GM12878 (cell line): Measurements from ENCODE around the gene EVX1. TPM values are rescaled to one million over a fixed set of nuclear protein-coding genes. Genes with fewer than 3 reads are reported as not detected.

Source experiments
- ATAC-seq: fragments of 200-7000 bp; cut with Tn5 transposase; 3 replicates; pipeline ENCODE4 v1.9.1; 2020; ENCODE audit warnings: mild to moderate bottlenecking, moderate library complexity
- BruUV-seq: library from RNA; stranded (reverse); fragments of 400-500 nt; replicated peaks from 2 replicates; lab custom pipeline; 2021; lab: Mats Ljungman, UMichigan
- CTCF ChIA-PET: fragments of 300-600 bp; sonication (Branson Sonifier 250); formaldehyde crosslinking; extraction: SDS; loops from one replicate; lab custom pipeline; 2021; ENCODE audit warnings: inconsistent platforms; lab: Yijun Ruan, JAX
- POLR2A ChIA-PET: fragments of 350-600 bp; formaldehyde crosslinking; extraction: SDS; loops from one replicate; lab custom pipeline; 2021; ENCODE audit warnings: inconsistent platforms; lab: Charles Lee
- RAD21 ChIA-PET: fragments of 300-600 bp; sonication (Branson Sonifier 250); formaldehyde crosslinking; loops from one replicate; lab custom pipeline; 2023; ENCODE audit warnings: antibody characterized with exemption; ENCODE audit not compliant: unreplicated experiment; lab: Charles Lee
- SMC1A ChIA-PET: fragments of 300-600 bp; sonication (Branson Sonifier 250); formaldehyde crosslinking; loops from one replicate; lab custom pipeline; 2023; ENCODE audit not compliant: unreplicated experiment, uncharacterized antibody; lab: Charles Lee
- DNase-seq: peaks from one replicate; pipeline ENCODE4 v3.0.0-alpha.2; 2011; ENCODE audit warnings: low read depth, low spot score
- FAIRE-seq: peaks from 3 replicates; lab custom pipeline; 2011; peaks lifted over from hg19 to GRCh38; lab: Jason Lieb, UNC
- H2AFZ ChIP-seq: 2 replicates; pipeline ENCODE4 v1.6.0; 2011; ENCODE audit warnings: low read depth, low read length, control low read depth; ENCODE audit not compliant: control insufficient read depth
- H3K27ac ChIP-seq: 2 replicates; pipeline ENCODE4 v1.5.1; 2011; ENCODE audit warnings: control low read depth; ENCODE audit not compliant: control insufficient read depth, insufficient read depth
- H3K27me3 ChIP-seq, 2 experiments: replicated peaks in 1 of 2; 2 replicates each; pipeline versions ENCODE4 v1.6.0 to v1.6.1; 2011; ENCODE audit warnings: low read length in 1 of 2; ENCODE audit not compliant: control insufficient read depth in 2 of 2, insufficient read depth in 2 of 2
- H3K36me3 ChIP-seq, 2 experiments: 2 replicates each; pipeline ENCODE4 v1.5.1; 2011; ENCODE audit warnings: low read length in 1 of 2; ENCODE audit not compliant: control insufficient read depth in 2 of 2, insufficient read depth in 2 of 2
- H3K4me1 ChIP-seq: 2 replicates; pipeline ENCODE4 v1.6.1; 2011; ENCODE audit warnings: mild to moderate bottlenecking, low read length, moderate library complexity, mixed read lengths; ENCODE audit not compliant: control insufficient read depth, insufficient read depth
- H3K4me2 ChIP-seq: 2 replicates; pipeline ENCODE4 v1.6.0; 2011; ENCODE audit warnings: control low read depth; ENCODE audit not compliant: control insufficient read depth, insufficient read depth
- H3K4me3 ChIP-seq: fragments of 200-600 bp; sonication (generic); 2 replicates; pipeline ENCODE4 v1.5.1; 2016
- H3K79me2 ChIP-seq: 2 replicates; pipeline ENCODE4 v1.6.0; 2011; ENCODE audit warnings: low read length; ENCODE audit not compliant: control insufficient read depth, insufficient read depth
- H3K9ac ChIP-seq: 2 replicates; pipeline ENCODE4 v1.8.0; 2011; ENCODE audit warnings: low read length, control low read depth, mixed read lengths; ENCODE audit not compliant: control insufficient read depth, insufficient read depth
- H3K9me3 ChIP-seq: replicated peaks from 3 replicates; pipeline ENCODE4 v1.5.1; 2011; ENCODE audit warnings: mild to moderate bottlenecking, low read length; ENCODE audit not compliant: control insufficient read depth, insufficient read depth
- H4K20me1 ChIP-seq: 2 replicates; pipeline ENCODE4 v1.6.0; 2011; ENCODE audit not compliant: control insufficient read depth, insufficient read depth
- BCL11A ChIP-seq: IDR thresholded peaks from 2 replicates; pipeline ENCODE4 v1.6.1; 2011; ENCODE audit warnings: low read depth, low read length
- CBFB ChIP-seq: IDR thresholded peaks from 2 replicates; pipeline ENCODE4 v1.6.1; 2016; ENCODE audit warnings: antibody characterized with exemption, low read depth
- CREB1 ChIP-seq: IDR thresholded peaks from 2 replicates; pipeline ENCODE4 v1.6.1; 2012; ENCODE audit warnings: low read depth, mild to moderate bottlenecking, inconsistent platforms
- IKZF1 ChIP-seq: fragments of 450-650 bp; conservative IDR thresholded peaks from 2 replicates; pipeline ENCODE4 v1.6.1; 2017; ENCODE audit warnings: antibody characterized with exemption, mild to moderate bottlenecking
- JUNB ChIP-seq: IDR thresholded peaks from 2 replicates; pipeline ENCODE4 v1.6.1; 2016; ENCODE audit warnings: antibody characterized with exemption, mild to moderate bottlenecking
- NFYB ChIP-seq: IDR thresholded peaks from 2 replicates; pipeline ENCODE4 v1.6.1; 2011; ENCODE audit warnings: low read depth, mild to moderate bottlenecking, low read length, improper control_type of control experiment, moderate library complexity; ENCODE audit not compliant: insufficient read depth
- PAX5 ChIP-seq: IDR thresholded peaks from 2 replicates; pipeline ENCODE4 v1.6.1; 2011; ENCODE audit warnings: low read depth, low read length, borderline replicate concordance
- PML ChIP-seq: IDR thresholded peaks from 2 replicates; pipeline ENCODE4 v1.6.1; 2012; ENCODE audit warnings: low read length, inconsistent platforms
- POLR2AphosphoS2 ChIP-seq: IDR thresholded peaks from 2 replicates; pipeline ENCODE4 v1.6.1; 2011; ENCODE audit warnings: low read depth, mild to moderate bottlenecking, low read length, improper control_type of control experiment, moderate library complexity
- RAD21 ChIP-seq: IDR thresholded peaks from 2 replicates; pipeline ENCODE4 v1.6.1; 2011; ENCODE audit warnings: mild to moderate bottlenecking, low read depth, low read length, moderate library complexity; ENCODE audit not compliant: insufficient read depth
- STAT1 ChIP-seq: fragments of 450-650 bp; conservative IDR thresholded peaks from 2 replicates; pipeline ENCODE4 v1.6.1; 2014; ENCODE audit warnings: antibody characterized with exemption, mild to moderate bottlenecking
- TCF3 ChIP-seq: IDR thresholded peaks from 2 replicates; pipeline ENCODE4 v1.6.1; 2012; ENCODE audit warnings: low read depth, mild to moderate bottlenecking, low read length, borderline replicate concordance; ENCODE audit not compliant: insufficient read depth
- YY1 ChIP-seq: IDR thresholded peaks from 2 replicates; pipeline ENCODE4 v1.6.1; 2011; ENCODE audit warnings: low read depth, mild to moderate bottlenecking, low read length
- WGBS: methylation state at CpG from one replicate; pipeline ENCODE4 v1.1.6; 2016; ENCODE audit warnings: low lambda C conversion rate; ENCODE audit not compliant: insufficient replicate concordance, insufficient coverage; ENCODE audit errors: missing lambda C conversion rate; 5-methylcytosine and 5-hydroxymethylcytosine counted together
- in situ Hi-C: fragments of 300-500 bp; cut with MboI; formaldehyde crosslinking; loops from 9 replicates; pipeline ENCODE4 v1.14.3; 2018; ENCODE audit warnings: mixed read lengths
- intact Hi-C: fragments of 100-400 bp; cut with micrococcal nuclease; formaldehyde crosslinking; loops from one replicate; pipeline ENCODE4 v1.14.2; 2022; ENCODE audit not compliant: unreplicated experiment
- polyA plus RNA-seq, 11 experiments: library from polyadenylated mRNA; depleted of rRNA in 4 of 11; unstranded in 6 of 11; stranded (reverse) in 5 of 11; fragments of >200 nt; fragmentation: Nextera tagmentation in 4 of 11; fragmentation: Illumina TruSeq in 1 of 11; extraction: Ambion mirVana in 4 of 11; extraction: Trizol in 1 of 11; gene quantifications; 1 replicate in 1 of 11; 2 replicates in 10 of 11; pipeline versions ENCODE4 v1.2.1 to v1.2.3, GENCODE V29; 2011 to 2016; ENCODE audit warnings: inconsistent platforms in 2 of 11, missing spikeins in 2 of 11, low read depth in 1 of 11
- total RNA-seq, 4 experiments: library from RNA; depleted of rRNA in 3 of 4; stranded (reverse); fragments of >200 nt in 3 of 4; fragmentation: Illumina TruSeq in 1 of 4; extraction: Trizol in 1 of 4; gene quantifications; 2 replicates each; pipeline versions ENCODE4 v1.2.1 to v1.2.3, GENCODE V29; 2013 to 2021
- TF ChIP-seq, protein P1 (sequence below): fragments of 450-650 bp; formaldehyde crosslinking; IDR thresholded peaks from 2 replicates; pipeline ENCODE4 v1.4.0; 2022; ENCODE audit warnings: mild to moderate bottlenecking, moderate library complexity
- TF ChIP-seq, protein P2 (sequence below): IDR thresholded peaks from 2 replicates; pipeline ENCODE4 v1.6.1; 2012; ENCODE audit warnings: low read depth, low read length, improper control_type of control experiment
- TF ChIP-seq, protein P3 (sequence below): fragments of 450-650 bp; IDR thresholded peaks from 2 replicates; pipeline ENCODE4 v1.6.1; 2016; ENCODE audit warnings: mild to moderate bottlenecking

The EVX1 gene
- total and polyA plus RNA-seq, 10 of the 15 experiments (the other 5 are each of a cell fraction or from before 2014, with no cell fraction given), result not detected

DNA sequence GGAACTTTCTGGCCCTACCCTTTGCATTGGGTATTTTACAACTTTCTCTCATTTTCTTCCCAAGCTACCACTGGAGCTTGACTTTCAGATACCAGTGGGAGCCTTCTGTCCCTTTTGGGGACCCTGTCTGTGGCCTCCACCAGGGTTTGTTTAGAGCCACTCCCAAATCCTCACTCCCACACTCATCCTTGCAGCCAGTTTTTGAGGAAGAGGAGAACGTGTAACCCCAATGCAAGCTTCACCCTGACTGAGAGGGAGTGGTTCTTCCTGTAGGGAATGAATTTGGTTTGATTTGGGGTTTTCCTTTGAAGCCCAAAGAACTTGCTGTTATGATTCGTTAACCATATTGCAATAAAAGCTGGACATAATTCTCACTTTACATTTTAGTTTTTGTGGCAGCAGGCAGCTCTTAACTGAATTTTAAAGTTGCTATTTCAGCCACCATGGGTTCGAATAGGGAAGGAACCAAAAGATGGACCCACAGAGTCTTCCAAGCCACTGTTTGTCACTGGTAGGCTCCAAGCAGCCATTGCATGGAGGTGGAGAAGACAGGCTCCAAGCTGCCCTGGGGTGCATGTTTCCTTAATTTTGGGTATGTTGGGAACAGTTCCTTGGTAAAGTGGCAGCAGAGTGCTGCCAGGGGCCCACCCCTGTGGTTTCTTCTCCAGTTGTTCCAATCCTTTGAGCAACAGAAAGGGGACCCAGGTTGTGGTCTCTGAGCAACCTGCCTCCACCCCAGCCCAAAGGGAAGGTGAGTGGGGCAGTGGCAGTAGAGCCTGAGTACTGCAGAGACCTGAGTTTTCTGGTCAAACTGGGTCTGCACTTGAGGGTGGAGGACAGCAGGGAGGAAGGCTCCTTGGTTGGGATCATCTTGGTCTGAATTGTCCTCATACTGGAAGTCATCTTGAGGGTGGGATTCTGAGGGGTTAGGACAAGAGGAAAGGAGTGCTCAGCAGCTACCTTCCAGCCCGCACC is 5.1 kb downstream of the EVX1 start (continued):
- TF ChIP-seq, protein P1, sequence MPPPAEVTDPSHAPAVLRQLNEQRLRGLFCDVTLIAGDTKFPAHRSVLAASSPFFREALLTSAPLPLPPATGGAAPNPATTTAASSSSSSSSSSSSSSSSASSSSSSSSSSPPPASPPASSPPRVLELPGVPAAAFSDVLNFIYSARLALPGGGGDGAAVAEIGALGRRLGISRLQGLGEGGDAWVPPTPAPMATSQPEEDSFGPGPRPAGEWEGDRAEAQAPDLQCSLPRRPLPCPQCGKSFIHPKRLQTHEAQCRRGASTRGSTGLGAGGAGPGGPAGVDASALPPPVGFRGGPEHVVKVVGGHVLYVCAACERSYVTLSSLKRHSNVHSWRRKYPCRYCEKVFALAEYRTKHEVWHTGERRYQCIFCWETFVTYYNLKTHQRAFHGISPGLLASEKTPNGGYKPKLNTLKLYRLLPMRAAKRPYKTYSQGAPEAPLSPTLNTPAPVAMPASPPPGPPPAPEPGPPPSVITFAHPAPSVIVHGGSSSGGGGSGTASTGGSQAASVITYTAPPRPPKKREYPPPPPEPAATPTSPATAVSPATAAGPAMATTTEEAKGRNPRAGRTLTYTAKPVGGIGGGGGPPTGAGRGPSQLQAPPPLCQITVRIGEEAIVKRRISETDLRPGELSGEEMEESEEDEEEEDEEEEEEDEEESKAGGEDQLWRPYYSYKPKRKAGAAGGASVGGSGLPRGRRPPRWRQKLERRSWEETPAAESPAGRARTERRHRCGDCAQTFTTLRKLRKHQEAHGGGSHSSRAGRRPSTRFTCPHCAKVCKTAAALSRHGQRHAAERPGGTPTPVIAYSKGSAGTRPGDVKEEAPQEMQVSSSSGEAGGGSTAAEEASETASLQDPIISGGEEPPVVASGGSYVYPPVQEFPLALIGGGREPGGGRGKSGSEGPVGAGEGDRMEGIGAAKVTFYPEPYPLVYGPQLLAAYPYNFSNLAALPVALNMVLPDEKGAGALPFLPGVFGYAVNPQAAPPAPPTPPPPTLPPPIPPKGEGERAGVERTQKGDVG (CRISPR knock-in tag), result no peak
- TF ChIP-seq PAX5 (no peak), IKZF1 (no peak), TCF3 (no peak), CREB1 (no peak), JUNB (no peak)

DNA sequence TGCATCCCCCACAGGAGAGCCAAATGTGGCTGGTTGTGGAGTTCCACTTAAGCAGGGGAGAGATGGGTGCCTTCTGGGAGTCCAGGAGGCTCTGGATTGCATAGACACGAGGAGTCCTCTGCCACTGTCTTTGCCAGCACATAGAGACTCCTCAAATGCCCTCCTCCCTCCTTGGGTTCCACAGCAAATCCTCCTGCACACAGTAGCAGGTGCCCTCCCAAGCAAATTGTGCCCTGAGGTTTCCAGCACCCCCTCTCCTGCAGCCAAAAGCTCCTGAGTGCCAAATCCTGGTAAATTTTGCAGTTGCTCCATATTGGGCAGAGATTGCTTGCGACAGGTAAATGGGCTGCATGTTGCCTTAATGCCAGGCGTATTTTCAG is 5.8 kb downstream of the EVX1 start:
- in situ Hi-C loops, result no loop called here
- Histone ChIP-seq H3K9ac (no peak overlapping the region), H2AFZ (no peak overlapping the region), H3K9me3 (no peaks in the 10 kb centered on the region; the same call in 2 of the 3 replicates), H3K4me2 (no peak overlapping the region), H3K79me2 (no peaks in the 10 kb centered on the region), H3K27ac (no peak overlapping the region), H3K27me3 (peaks cover 27 to 28% of the 10 kb centered on the region in 2 experiments), H3K36me3 (no peaks in the 10 kb centered on the region), H3K4me3 (no peak overlapping the region), H4K20me1 (no peaks in the 10 kb centered on the region), H3K4me1 (no peaks in the 10 kb centered on the region)
- no TSS peak for BruUV-seq
- no peak for DNase-seq
- TF ChIP-seq STAT1 (no peak), IKZF1 (no peak), YY1 (no peak), CBFB (no peak), RAD21 (no peak), NFYB (no peak), PML (no peak), BCL11A (no peak), POLR2AphosphoS2 (no peak)
- TF ChIP-seq, protein P2, sequence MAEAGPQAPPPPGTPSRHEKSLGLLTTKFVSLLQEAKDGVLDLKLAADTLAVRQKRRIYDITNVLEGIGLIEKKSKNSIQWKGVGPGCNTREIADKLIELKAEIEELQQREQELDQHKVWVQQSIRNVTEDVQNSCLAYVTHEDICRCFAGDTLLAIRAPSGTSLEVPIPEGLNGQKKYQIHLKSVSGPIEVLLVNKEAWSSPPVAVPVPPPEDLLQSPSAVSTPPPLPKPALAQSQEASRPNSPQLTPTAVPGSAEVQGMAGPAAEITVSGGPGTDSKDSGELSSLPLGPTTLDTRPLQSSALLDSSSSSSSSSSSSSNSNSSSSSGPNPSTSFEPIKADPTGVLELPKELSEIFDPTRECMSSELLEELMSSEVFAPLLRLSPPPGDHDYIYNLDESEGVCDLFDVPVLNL, result no peak
- TF ChIP-seq, protein P3, sequence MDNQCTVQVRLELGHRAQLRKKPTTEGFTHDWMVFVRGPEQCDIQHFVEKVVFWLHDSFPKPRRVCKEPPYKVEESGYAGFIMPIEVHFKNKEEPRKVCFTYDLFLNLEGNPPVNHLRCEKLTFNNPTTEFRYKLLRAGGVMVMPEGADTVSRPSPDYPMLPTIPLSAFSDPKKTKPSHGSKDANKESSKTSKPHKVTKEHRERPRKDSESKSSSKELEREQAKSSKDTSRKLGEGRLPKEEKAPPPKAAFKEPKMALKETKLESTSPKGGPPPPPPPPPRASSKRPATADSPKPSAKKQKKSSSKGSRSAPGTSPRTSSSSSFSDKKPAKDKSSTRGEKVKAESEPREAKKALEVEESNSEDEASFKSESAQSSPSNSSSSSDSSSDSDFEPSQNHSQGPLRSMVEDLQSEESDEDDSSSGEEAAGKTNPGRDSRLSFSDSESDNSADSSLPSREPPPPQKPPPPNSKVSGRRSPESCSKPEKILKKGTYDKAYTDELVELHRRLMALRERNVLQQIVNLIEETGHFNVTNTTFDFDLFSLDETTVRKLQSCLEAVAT, result no peak
- no peak for ATAC-seq
- FAIRE-seq, result no peak
- intact Hi-C loops, result no loop called here
- WGBS, result 17% methylated on average over 3 of the region's 3 CpGs
- ChIA-PET CTCF (no interaction called here), POLR2A (no interaction called here), SMC1A (no interaction called here), RAD21 (interaction anchor here (0.6 kb wide), 1 partner anchor 602 kb away, joined by 3 read pairs; no protein-coding TSS in a partner anchor)
